Measurements from ENCODE around the gene SRSF11.

DNA sequence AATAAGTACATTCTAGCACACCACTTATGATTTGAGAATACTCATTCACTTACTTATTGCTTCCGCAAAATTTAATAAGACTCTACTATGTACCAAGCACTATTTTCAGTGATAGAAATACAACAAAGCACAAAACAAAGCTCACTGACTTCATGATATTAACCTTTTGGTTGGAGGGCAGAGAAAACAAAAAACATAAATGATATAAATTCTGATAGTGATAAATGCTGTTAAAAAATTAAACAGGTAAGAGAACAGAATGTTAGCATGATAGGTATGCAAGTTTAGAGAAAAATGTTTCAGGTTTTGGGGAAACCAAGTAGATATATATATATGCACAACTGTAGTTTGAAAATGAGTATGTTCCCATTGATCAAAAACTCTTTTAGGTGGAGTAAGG, 17.0 kb upstream of the SRSF11 start:
- TF ChIP-seq POLR2AphosphoS5 (IDR thresholded peaks at IDR 0.05), result no peak
- TF ChIP-seq, protein P1, sequence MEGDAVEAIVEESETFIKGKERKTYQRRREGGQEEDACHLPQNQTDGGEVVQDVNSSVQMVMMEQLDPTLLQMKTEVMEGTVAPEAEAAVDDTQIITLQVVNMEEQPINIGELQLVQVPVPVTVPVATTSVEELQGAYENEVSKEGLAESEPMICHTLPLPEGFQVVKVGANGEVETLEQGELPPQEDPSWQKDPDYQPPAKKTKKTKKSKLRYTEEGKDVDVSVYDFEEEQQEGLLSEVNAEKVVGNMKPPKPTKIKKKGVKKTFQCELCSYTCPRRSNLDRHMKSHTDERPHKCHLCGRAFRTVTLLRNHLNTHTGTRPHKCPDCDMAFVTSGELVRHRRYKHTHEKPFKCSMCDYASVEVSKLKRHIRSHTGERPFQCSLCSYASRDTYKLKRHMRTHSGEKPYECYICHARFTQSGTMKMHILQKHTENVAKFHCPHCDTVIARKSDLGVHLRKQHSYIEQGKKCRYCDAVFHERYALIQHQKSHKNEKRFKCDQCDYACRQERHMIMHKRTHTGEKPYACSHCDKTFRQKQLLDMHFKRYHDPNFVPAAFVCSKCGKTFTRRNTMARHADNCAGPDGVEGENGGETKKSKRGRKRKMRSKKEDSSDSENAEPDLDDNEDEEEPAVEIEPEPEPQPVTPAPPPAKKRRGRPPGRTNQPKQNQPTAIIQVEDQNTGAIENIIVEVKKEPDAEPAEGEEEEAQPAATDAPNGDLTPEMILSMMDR (IDR thresholded peaks at IDR 0.05), result no peak

Data from sigmoid colon (tissue), 4 donors.